ENCODE results near the gene HLA-DOA. TPM values are rescaled to one million over a fixed set of nuclear protein-coding genes. Genes with fewer than 3 reads are reported as not detected.

HLA-DOA gene
- total and polyA plus RNA-seq, 10 donors: 30.8 to 89.5 (median 56.2) TPM

- Histone ChIP-seq H3K9me3 (no peaks in the 10 kb centered on the region), H3K27me3 (replicated peaks in 1 of 7) (no peaks in the 10 kb centered on the region), H3K4me1 (peaks cover 30 to 95% (median 72%) of the 10 kb centered on the region in 6 donors), H3K27ac (peak overlapping the region in 1 of 8 donors; percentile 43), H3K36me3 (peaks cover 23 to 89% (median 67%) of the 10 kb centered on the region in 6 donors), H3K4me3 (no peak overlapping the region)
- DNase-seq: no peak
- TF ChIP-seq CTCF (IDR thresholded peaks at IDR 0.05 in 8 of 11, conservative IDR thresholded peaks at IDR 0.05 in 3 of 11) (no peak), POLR2AphosphoS5 (IDR thresholded peaks at IDR 0.05) (peak; percentile 65 to 69 (median 67))
- intact Hi-C loops (cut with DNase I; ENCODE audit: low total_unique reads): loop anchor here (5.0 kb wide), 1 partner anchor 48 kb away; no protein-coding TSS in a partner anchor
- WGBS, 5 donors: 65 to 81% (median 76%) methylated on average over 11 of the region's 11 CpGs
Observed at GRCh38 chr6:32980488-32981038, 28.8 kb downstream of the HLA-DOA start.

GRCh38 chr6:32979720-32980487, 29.5 kb downstream of the HLA-DOA start:
- 88 to 91% (median 91%) methylated on average over 12 of the region's 12 CpGs for WGBS, 5 donors
- Histone ChIP-seq H3K27ac (peak overlapping the region in 1 of 8 donors; percentile 16), H3K36me3 (peaks cover 23 to 95% (median 72%) of the 10 kb centered on the region in 6 donors), H3K9me3 (no peaks in the 10 kb centered on the region), H3K4me3 (no peak overlapping the region), H3K27me3 (replicated peaks in 1 of 7) (no peaks in the 10 kb centered on the region), H3K4me1 (peaks cover 37 to 98% (median 77%) of the 10 kb centered on the region in 6 donors)
- TF ChIP-seq POLR2A (IDR thresholded peaks at IDR 0.05): no peak
- no peak for TF ChIP-seq CTCF (IDR thresholded peaks at IDR 0.05 in 8 of 11, conservative IDR thresholded peaks at IDR 0.05 in 3 of 11)
- TF ChIP-seq POLR2AphosphoS5 (IDR thresholded peaks at IDR 0.05): peak in 2 of 3 donors; percentile 6 to 60
- intact Hi-C loops (cut with DNase I; ENCODE audit: low total_unique reads): loop anchor here (5.0 kb wide), 1 partner anchor 48 kb away; no protein-coding TSS in a partner anchor
- no peak for DNase-seq

DNA sequence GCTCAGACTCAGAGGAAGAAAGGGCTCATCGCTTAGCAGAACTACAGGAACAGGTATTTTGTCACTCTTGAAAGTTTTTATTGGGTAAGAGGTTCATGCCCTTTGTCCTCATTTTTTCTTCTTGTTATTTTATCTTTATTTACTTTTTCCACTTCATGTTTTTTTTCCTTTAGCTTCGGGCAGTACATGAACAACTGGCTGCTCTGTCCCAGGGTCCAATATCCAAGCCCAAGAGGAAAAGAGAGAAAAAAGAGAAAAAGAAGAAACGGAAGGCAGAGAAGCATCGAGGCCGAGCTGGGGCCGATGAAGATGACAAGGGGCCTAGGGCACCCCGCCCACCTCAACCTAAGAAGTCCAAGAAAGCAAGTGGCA, 31.5 kb downstream of the HLA-DOA start:
- H3K4me1 ChIP-seq: peaks cover 40 to 96% (median 67%) of the 10 kb centered on the region in 6 donors
- 63 to 82% (median 73%) methylated on average over 7 of the region's 7 CpGs for WGBS, 5 donors
- H3K36me3 ChIP-seq: peaks cover 23 to 100% (median 81%) of the 10 kb centered on the region in 6 donors
- no peak for DNase-seq
- H3K27ac ChIP-seq: peak overlapping the region in 5 of 8 donors; percentile 2 to 49 (median 19)
- H3K9me3 ChIP-seq: no peaks in the 10 kb centered on the region
- no peaks in the 10 kb centered on the region for H3K27me3 ChIP-seq (replicated peaks in 1 of 7)
- H3K4me3 ChIP-seq: peak overlapping the region in 1 of 8 donors; percentile 98
- TF ChIP-seq POLR2A (IDR thresholded peaks at IDR 0.05) (no peak), CTCF (IDR thresholded peaks at IDR 0.05 in 8 of 11, conservative IDR thresholded peaks at IDR 0.05 in 3 of 11) (no peak), POLR2AphosphoS5 (IDR thresholded peaks at IDR 0.05) (no peak)
- intact Hi-C loops (cut with DNase I; ENCODE audit: low total_unique reads): no loop called here
